ENCODE measurements around the gene BTRC. TPM values are rescaled to one million over a fixed set of nuclear protein-coding genes. Genes with fewer than 3 reads are reported as not detected.

Gene BTRC
- total RNA-seq, 1 donor from 2014 or later = 33.2 TPM

DNA sequence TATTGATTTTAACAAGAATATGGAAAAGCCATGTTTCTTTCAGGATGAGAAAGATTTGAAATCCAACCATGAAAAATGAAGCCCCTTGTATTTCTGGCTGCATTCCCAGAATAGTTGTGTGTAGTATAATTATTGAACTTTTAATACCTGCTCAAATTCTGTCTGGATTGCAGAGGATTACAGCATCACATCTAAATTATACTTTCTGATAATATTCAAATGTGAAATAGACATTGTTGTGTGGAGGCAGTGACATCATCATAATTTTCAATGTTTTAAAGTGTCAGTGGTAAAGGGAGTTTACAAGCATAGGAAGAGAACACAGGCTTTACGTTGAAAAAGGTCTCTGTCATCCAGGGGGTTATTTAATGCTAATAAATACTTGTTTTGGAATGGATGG, 140.7 kb downstream of the BTRC start:
- intact Hi-C loops (cut with micrococcal nuclease) = no loop called here
- ATAC-seq (no peak), DNase-seq (no peak)

DNA sequence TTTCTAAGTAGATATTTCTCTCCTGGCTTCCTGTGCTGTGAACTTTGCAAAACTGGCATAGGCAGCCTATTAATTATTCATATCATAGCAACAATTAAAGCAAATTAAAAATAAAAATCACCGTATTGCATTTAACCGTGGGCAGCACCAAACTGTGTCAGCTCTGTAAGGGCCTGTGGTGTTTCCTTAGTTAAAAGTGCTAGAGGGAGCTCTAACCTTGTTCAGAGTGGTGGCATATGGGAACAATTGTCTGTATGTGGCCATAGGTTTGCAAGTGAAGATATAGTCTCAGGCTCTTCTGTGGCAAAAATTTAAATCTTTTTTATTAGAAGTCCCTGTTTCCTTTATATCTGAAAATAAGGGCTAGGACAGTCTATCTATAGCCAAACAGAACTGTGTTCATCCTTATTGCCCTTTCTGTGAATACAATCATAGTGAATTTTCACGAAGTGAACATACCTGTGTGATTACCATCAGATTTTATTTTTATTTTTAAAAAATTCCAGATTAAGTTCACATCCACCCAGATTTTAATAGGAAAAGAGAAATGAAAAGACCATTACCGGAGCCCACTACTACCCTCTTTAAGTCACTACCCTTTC, 141.5 kb downstream of the BTRC start:
- intact Hi-C loops (cut with micrococcal nuclease) = no loop called here
- ATAC-seq (no peak), DNase-seq (no peak)

DNA sequence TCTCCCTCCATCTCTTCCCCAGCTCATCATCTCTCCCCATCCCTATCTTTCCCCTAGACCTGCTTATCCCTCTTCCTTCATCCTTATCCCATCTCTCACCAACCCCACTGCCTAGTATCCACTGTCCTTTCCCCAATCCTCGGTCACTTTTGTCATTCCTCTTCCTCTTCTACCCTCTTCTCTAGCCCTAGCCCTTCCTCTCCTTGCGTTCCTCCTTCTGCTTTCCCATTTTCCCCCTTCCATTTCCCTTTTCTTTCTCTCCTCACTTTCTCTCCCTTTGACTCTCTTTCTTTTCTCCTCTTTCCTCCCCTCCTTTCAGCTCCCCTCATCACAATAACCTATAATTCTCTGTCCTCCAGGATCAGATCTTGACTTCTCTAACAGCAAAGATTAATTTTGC, 150.5 kb downstream of the BTRC start:
- ATAC-seq (no peak), DNase-seq (no peak)
- intact Hi-C loops (cut with micrococcal nuclease) = no loop called here

DNA sequence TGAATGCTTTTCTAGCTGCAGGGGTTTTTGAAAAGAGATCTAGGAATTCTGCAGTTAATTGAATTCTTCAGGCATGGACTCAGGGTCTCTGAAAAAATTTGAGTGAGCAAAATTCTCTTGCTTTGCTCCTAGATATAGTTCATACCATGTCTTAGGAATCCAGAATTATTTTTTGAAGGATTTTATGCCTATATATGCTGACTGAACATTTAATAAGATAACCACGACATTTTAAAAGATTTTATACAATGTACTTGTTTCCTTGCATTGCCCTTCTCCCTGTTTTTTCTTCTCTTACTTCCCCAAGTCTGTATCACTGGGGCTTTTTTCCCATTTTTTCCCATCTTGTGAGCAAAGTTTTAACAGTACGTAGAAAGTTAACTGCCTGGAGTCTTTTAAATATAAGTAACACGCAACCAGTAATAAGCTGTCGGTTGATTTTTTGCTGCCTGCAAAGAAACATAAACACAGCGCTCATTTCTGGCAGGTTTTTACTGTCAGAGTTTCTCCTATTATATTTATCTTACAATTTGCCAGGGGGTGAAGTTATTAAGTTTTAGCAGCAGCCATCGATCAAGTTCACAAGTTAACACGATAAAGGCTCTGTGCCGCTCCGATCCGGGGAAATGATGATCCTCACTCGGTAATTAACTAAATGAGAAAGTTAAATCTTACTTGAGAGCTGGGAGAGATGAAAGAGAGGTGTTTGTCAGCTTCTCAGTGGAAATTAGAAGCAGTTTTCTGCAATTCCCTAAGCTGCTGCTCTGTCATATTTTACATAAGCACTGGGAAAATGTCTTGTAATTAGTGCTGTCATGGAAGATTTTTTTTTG, 153.1 kb downstream of the BTRC start:
- DNase-seq (no peak), ATAC-seq (no peak)
- intact Hi-C loops (cut with micrococcal nuclease) = no loop called here

GRCh38 chr10:101507828-101508227, 153.9 kb downstream of the BTRC start:
- no peak for ATAC-seq
- intact Hi-C loops (cut with micrococcal nuclease) = no loop called here

GRCh38 chr10:101511938-101512337, 158.0 kb downstream of the BTRC start:
- DNase-seq (no peak), ATAC-seq (no peak)
- intact Hi-C loops (cut with micrococcal nuclease) = no loop called here

More at GRCh38 chr10:101507828-101508227, 153.9 kb downstream of the BTRC start:
- DNase-seq = no peak

- ATAC-seq (peak; percentile 54), DNase-seq (no peak)
- intact Hi-C loops (cut with micrococcal nuclease) = no loop called here
Observed at GRCh38 chr10:101512738-101513137, 158.8 kb downstream of the BTRC start.

DNA sequence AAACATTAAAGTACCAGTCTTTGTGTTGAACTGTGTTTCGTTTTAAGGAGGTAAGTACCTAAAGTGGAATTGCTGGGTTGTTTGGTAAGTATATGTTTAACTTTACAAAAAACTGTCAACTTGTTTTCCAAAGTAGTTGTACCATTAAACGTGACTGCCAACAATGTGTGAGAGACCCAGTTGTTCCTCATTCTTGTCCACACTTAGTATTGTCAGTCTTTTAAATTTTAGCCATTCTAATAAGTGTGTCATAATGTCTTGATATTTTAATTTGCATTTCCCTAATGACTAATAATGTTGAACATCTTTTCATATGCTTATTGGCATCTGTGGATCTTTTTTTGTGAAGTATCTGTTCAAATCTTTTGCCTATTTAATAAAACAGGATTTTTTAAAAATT, 159.8 kb downstream of the BTRC start:
- ATAC-seq = no peak
- intact Hi-C loops (cut with micrococcal nuclease) = no loop called here
- no peak for DNase-seq

DNA sequence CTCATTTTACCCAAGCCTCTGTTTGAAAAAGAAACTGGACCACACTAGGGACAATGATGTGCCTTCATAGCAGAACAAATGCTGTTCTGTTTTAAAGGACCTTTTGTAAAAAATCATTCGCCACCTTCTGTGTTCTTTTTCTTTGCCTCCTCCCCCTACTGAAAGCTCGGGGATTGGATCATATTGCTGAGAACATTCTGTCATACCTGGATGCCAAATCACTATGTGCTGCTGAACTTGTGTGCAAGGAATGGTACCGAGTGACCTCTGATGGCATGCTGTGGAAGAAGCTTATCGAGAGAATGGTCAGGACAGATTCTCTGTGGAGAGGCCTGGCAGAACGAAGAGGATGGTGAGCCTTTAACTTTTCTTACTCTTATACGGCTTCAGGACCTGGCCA, 171.9 kb downstream of the BTRC start:
- DNase-seq = no peak
- peak; percentile 85 for ATAC-seq
- intact Hi-C loops (cut with micrococcal nuclease) = no loop called here

DNA sequence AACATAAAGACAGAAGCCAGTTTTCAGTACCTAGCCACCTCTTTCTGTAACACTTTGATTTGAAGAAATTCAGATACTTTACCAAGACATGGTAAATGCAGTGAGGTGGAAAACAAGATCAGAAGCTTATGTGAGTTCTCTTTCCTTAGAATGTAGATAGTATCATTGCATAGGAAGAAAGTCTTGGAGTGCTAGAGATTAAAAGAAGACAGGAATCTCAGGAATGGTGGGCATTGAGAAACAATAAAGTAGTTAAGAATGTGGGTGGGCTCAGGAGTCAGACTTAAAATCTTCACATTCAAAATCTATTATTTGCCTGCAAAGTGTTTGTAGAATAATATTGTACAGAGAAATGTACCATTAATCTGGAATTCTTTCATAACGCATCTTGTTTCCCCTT, 175.2 kb downstream of the BTRC start:
- DNase-seq (no peak), ATAC-seq (no peak)
- intact Hi-C loops (cut with micrococcal nuclease) = no loop called here

- DNase-seq = no peak
- peak; percentile 52 for ATAC-seq
- intact Hi-C loops (cut with micrococcal nuclease) = no loop called here
Observed at GRCh38 chr10:101529725-101530553, 176.0 kb downstream of the BTRC start.

DNA sequence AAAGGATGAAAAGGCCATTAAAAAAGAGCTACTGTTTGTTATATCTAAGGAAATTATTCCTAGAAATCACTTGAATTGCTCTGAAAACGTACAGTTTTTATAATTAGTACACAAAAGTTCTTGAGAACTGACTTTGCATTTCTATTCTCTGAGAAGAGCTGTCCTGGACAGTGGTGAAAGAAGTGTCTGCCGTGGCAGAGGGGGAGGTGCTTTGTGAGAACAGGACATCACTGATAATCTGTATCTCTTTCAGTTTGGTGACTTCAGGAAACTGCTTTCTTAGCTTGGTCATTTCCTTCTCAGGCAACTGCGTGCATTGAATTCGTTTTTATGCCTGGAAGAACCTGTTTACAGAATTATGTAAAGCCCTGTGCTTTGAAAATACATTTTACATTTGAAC, 182.0 kb downstream of the BTRC start:
- intact Hi-C loops (cut with micrococcal nuclease) = no loop called here
- ATAC-seq (no peak), DNase-seq (no peak)

- ATAC-seq (no peak), DNase-seq (no peak)
- intact Hi-C loops (cut with micrococcal nuclease) = no loop called here
Observed at GRCh38 chr10:101536800-101537199, 182.8 kb downstream of the BTRC start.

DNA sequence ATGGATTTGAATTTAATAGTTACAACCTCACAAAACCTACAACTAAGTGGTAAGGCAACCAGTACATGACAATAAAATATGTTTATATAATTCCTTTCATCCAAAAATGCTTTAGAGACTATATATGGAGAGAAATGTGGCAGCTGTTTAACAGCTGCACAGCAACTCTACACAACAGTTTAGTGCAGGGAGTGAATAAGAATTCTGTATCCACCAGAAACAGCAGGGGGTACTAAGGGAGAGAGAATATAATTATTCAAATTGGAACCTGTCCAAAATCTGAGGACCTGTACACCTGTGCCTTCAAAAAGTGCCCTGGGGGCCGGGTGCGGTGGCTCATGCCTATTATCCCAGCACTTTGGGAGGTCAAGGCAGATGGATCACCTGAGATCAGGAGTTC, 184.5 kb downstream of the BTRC start:
- intact Hi-C loops (cut with micrococcal nuclease) = no loop called here
- no peak for ATAC-seq
- no peak for DNase-seq

- DNase-seq (no peak), ATAC-seq (no peak)
- intact Hi-C loops (cut with micrococcal nuclease) = no loop called here
Observed at GRCh38 chr10:101545898-101546297, 191.9 kb downstream of the BTRC start.

GRCh38 chr10:101550965-101551364, 197.0 kb downstream of the BTRC start:
- DNase-seq = no peak
- intact Hi-C loops (cut with micrococcal nuclease) = no loop called here
- ATAC-seq = no peak

DNA sequence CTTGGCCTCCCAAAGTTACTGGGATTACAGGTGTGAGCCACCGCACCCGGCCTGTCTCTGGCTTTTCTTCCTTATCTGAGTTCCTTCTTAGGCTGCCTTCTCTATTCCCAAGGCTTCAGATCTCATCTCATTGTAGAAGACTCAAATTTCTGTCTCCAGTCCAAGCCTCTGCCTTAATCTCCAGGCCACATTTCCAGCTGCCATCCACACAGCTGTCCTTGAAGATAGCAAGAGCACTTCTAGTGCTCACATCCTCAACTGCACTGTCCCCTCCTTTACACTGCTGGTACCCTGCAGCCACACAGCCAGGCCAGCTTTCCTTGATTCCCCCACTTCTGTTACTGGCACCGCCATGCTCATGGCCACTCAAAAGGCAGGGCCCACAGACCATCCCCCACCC, 198.5 kb downstream of the BTRC start:
- ATAC-seq (no peak), DNase-seq (no peak)
- intact Hi-C loops (cut with micrococcal nuclease) = no loop called here

- intact Hi-C loops (cut with micrococcal nuclease) = no loop called here
- DNase-seq (no peak), ATAC-seq (no peak)
Observed at GRCh38 chr10:101557541-101557940, 203.6 kb downstream of the BTRC start.

- ATAC-seq = peak; percentile 25
- intact Hi-C loops (cut with micrococcal nuclease) = no loop called here
- DNase-seq = no peak
Observed at GRCh38 chr10:101558204-101558603, 204.2 kb downstream of the BTRC start.
